HepG2 (cell line): Measurements from ENCODE around the gene C10orf90. TPM values are rescaled to one million over a fixed set of nuclear protein-coding genes. Genes with fewer than 3 reads are reported as not detected.

Experiments used
- ATAC-seq: fragments of 200-7000 bp; cut with Tn5 transposase; 3 replicates; pipeline ENCODE4 v1.9.1; 2020; ENCODE audit warnings: mild to moderate bottlenecking, moderate library complexity
- BruUV-seq: library from RNA; stranded (reverse); fragments of 400-500 nt; replicated peaks from 2 replicates; lab custom pipeline; 2021; lab: Mats Ljungman, UMichigan
- CTCF ChIA-PET: fragments of 300-600 bp; formaldehyde crosslinking; extraction: SDS; loops from one replicate; lab custom pipeline; 2021; ENCODE audit warnings: low total read pairs, inconsistent platforms, low intra/inter-chr PET ratio; lab: Yijun Ruan, JAX
- POLR2A ChIA-PET: fragments of 350-600 bp; sonication (Branson Sonifier 250); formaldehyde crosslinking; loops from one replicate; lab custom pipeline; 2020; ENCODE audit warnings: antibody characterized with exemption, inconsistent platforms; lab: Yijun Ruan, JAX
- DNase-seq: peaks from one replicate; pipeline ENCODE4 v3.0.0-alpha.2; 2015; ENCODE audit warnings: low spot score
- FAIRE-seq: peaks from 3 replicates; lab custom pipeline; 2011; peaks lifted over from hg19 to GRCh38; lab: Jason Lieb, UNC
- H2AFZ ChIP-seq: one replicate; pipeline ENCODE4 v1.6.1; 2011; ENCODE audit warnings: low read length, inconsistent platforms
- H3K27ac ChIP-seq: fragments of 300-600 bp; 3 replicates; pipeline ENCODE4 v1.8.0; 2011; ENCODE audit warnings: mixed run types, mild to moderate bottlenecking, mixed read lengths, low read length, inconsistent platforms; ENCODE audit not compliant: insufficient read depth; ENCODE audit errors: extremely low read length
- H3K27me3 ChIP-seq, 2 experiments: fragments of 200-600 bp in 1 of 2; 2 replicates in 1 of 2; 3 replicates in 1 of 2; pipeline versions ENCODE4 v1.6.0 to v1.8.0; 2011; ENCODE audit warnings: low read length in 2 of 2, mild to moderate bottlenecking in 2 of 2, moderate library complexity in 2 of 2, inconsistent platforms in 1 of 2; ENCODE audit not compliant: insufficient read depth in 2 of 2, control insufficient read depth in 1 of 2
- H3K36me3 ChIP-seq, 2 experiments: fragments of 200-600 bp in 1 of 2; replicated peaks in 1 of 2; 2 replicates in 1 of 2; 3 replicates in 1 of 2; pipeline versions ENCODE4 v1.5.1 to v1.8.0; 2011; ENCODE audit warnings: low read length in 2 of 2, inconsistent platforms in 1 of 2; ENCODE audit not compliant: insufficient read depth in 2 of 2, control insufficient read depth in 1 of 2
- H3K4me1 ChIP-seq: 2 replicates; pipeline ENCODE4 v1.5.1; 2012; ENCODE audit warnings: low read length, inconsistent platforms; ENCODE audit not compliant: insufficient read depth
- H3K4me2 ChIP-seq: 2 replicates; pipeline ENCODE4 v1.6.0; 2011; ENCODE audit warnings: low read depth, low read length, inconsistent platforms
- H3K4me3 ChIP-seq, 3 experiments: fragments of 200-600 bp in 1 of 3; sonication (generic), shearing (Covaris generic) in 1 of 3; replicated peaks in 1 of 3; 2 replicates each; pipeline ENCODE4 v1.5.1; 2011 to 2016; ENCODE audit warnings: low read length in 3 of 3, inconsistent platforms in 2 of 3, low read depth in 2 of 3, mild to moderate bottlenecking in 2 of 3, control low read depth in 1 of 3, mixed read lengths in 1 of 3; ENCODE audit not compliant: insufficient read depth in 1 of 3
- H3K79me2 ChIP-seq: one replicate; pipeline ENCODE4 v1.6.1; 2011; ENCODE audit warnings: low read length, inconsistent platforms; ENCODE audit not compliant: insufficient read depth
- H3K9ac ChIP-seq: 2 replicates; pipeline ENCODE4 v1.6.0; 2011; ENCODE audit warnings: mild to moderate bottlenecking, low read depth, low read length, inconsistent platforms; ENCODE audit not compliant: insufficient read depth
- H3K9me3 ChIP-seq: 2 replicates; pipeline ENCODE4 v1.5.1; 2012; ENCODE audit warnings: mild to moderate bottlenecking, low read length
- H4K20me1 ChIP-seq: 2 replicates; pipeline ENCODE4 v1.6.0; 2011; ENCODE audit warnings: inconsistent platforms, mild to moderate bottlenecking, low read length, moderate library complexity; ENCODE audit not compliant: insufficient read depth
- ATF7 ChIP-seq, 2 experiments: fragments of 450-650 bp in 1 of 2; sonication (generic) in 1 of 2; formaldehyde crosslinking in 1 of 2; IDR thresholded peaks; 2 replicates each; pipeline versions ENCODE4 v1.4.0 to v1.6.1; 2016 to 2020; ENCODE audit warnings: antibody characterized with exemption in 1 of 2, mild to moderate bottlenecking in 1 of 2, missing genetic modification reagents in 1 of 2
- EEA1 ChIP-seq: sonication (generic); formaldehyde crosslinking; IDR thresholded peaks from 2 replicates; pipeline ENCODE4 v1.5.1; 2020; ENCODE audit warnings: mild to moderate bottlenecking, missing genetic modification reagents, borderline replicate concordance
- EZH2 ChIP-seq: conservative IDR thresholded peaks from 2 replicates; pipeline ENCODE4 v1.6.1; 2012; ENCODE audit warnings: mild to moderate bottlenecking, low read depth, low read length, moderate library complexity
- JUNB ChIP-seq: sonication (generic); formaldehyde crosslinking; IDR thresholded peaks from 2 replicates; pipeline ENCODE4 v1.8.0; 2022; ENCODE audit warnings: missing genetic modification reagents, mild to moderate bottlenecking, borderline replicate concordance
- KLF12 ChIP-seq: sonication (generic); formaldehyde crosslinking; IDR thresholded peaks from 2 replicates; pipeline ENCODE4 v1.4.0; 2020; ENCODE audit warnings: missing genetic modification reagents, borderline replicate concordance
- PPARG ChIP-seq: conservative IDR thresholded peaks from 2 replicates; pipeline ENCODE4 v1.6.1; 2016; ENCODE audit warnings: missing biosample characterization, missing genetic modification reagents
- ZNF781 ChIP-seq: sonication (generic); formaldehyde crosslinking; IDR thresholded peaks from 2 replicates; pipeline ENCODE4 v1.5.1; 2020; ENCODE audit warnings: borderline replicate concordance, mild to moderate bottlenecking, missing genetic modification reagents; ENCODE audit errors: not compliant biosample characterization
- WGBS: methylation state at CpG from one replicate; pipeline ENCODE4 v1.1.6; 2017; ENCODE audit warnings: low lambda C conversion rate; 5-methylcytosine and 5-hydroxymethylcytosine counted together
- in situ Hi-C: cut with HindIII; loops from 2 replicates; pipeline ENCODE4 v1.10.0; 2017; ENCODE audit warnings: low pct_unique_long_range_greater_than_20kb; ENCODE audit not compliant: extremely low pct_ligation_motif_present
- intact Hi-C: fragments of 100-400 bp; cut with micrococcal nuclease; formaldehyde crosslinking; loops from one replicate; pipeline ENCODE4 v1.10.0; 2022; ENCODE audit not compliant: unreplicated experiment
- polyA plus RNA-seq, 8 experiments: library from polyadenylated mRNA; depleted of rRNA in 3 of 8; stranded (reverse) in 7 of 8; unstranded in 1 of 8; fragments of >200 nt; fragmentation: Illumina TruSeq in 4 of 8; extraction: Trizol in 4 of 8; gene quantifications; 2 replicates each; pipeline versions ENCODE4 v1.2.1 to v1.2.3, GENCODE V29; 2011 to 2016; ENCODE audit warnings: low read depth in 4 of 8, missing spikeins in 1 of 8, mixed read lengths in 1 of 8; ENCODE audit not compliant: insufficient read depth in 1 of 8
- total RNA-seq, 5 experiments: library from RNA; depleted of rRNA; stranded (reverse); fragments of >200 nt; fragmentation: Illumina TruSeq; extraction: Trizol; gene quantifications; 2 replicates each; pipeline ENCODE4 v1.2.3, GENCODE V29; 2016; ENCODE audit warnings: low read depth in 1 of 5
- TF ChIP-seq, protein P1 (sequence below), 2 experiments: IDR thresholded peaks; 2 replicates each; pipeline ENCODE4 v1.6.1; 2011 to 2012; ENCODE audit warnings: low read length in 2 of 2, borderline replicate concordance in 1 of 2, low read depth in 1 of 2, mild to moderate bottlenecking in 1 of 2, moderate library complexity in 1 of 2
- TF ChIP-seq, protein P2 (sequence below): IDR thresholded peaks from 2 replicates; pipeline ENCODE4 v1.6.1; 2016; ENCODE audit warnings: low read depth

Gene C10orf90
- total and polyA plus RNA-seq, 2 of the 13 experiments (the other 11 are each of a cell fraction or from before 2014, with no cell fraction given), result not detected

DNA sequence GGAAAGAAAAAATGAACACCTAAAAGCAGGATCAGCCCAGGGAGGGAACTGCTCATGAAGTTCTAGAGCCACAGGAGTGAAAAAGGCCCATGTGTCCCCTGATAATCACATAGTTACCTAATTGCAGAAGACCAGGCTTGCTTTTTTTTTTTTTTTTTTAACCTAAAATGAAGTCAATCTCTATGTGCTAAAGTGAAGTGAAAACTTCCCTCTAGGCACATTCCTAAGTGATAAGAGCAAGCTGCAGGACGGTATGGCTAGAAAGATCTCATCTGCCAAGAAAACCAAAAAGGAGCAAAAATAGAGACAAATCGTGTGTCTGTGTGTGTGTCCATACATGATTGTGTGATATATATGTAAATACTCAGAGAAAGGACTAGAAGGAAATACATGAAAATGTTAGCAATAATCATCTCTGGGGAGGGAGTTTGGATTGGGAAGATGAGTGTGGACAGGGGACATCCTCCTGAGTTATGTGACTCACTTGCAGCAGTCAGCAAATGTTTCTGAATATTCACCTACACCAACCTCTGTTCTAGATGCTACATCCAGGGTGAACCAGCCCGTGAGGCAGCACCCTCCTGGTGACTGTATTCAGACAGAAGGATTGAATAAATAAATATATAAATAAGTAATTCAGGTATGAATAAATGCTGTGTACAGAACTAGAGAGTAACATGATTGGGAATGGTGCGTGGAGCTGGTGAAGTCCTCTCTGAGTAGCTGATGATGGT, 76.4 kb downstream of the C10orf90 start:
- 14% methylated on average over 4 of the region's 4 CpGs for WGBS
- Histone ChIP-seq H3K4me2 (no peak overlapping the region), H3K79me2 (no peaks in the 10 kb centered on the region), H4K20me1 (no peaks in the 10 kb centered on the region), H3K9ac (no peak overlapping the region), H3K36me3 (no peaks in the 10 kb centered on the region), H2AFZ (no peak overlapping the region), H3K4me3 (no peak overlapping the region), H3K4me1 (no peaks in the 10 kb centered on the region), H3K9me3 (no peaks in the 10 kb centered on the region), H3K27me3 (no peaks in the 10 kb centered on the region), H3K27ac (no peak overlapping the region)
- in situ Hi-C loops (no loop called here), intact Hi-C loops (no loop called here)
- no TSS peak for BruUV-seq
- FAIRE-seq (no peak), DNase-seq (no peak), ATAC-seq (no peak)
- CTCF ChIA-PET, result no interaction called here
- POLR2A ChIA-PET, result no interaction called here
- TF ChIP-seq, protein P1, sequence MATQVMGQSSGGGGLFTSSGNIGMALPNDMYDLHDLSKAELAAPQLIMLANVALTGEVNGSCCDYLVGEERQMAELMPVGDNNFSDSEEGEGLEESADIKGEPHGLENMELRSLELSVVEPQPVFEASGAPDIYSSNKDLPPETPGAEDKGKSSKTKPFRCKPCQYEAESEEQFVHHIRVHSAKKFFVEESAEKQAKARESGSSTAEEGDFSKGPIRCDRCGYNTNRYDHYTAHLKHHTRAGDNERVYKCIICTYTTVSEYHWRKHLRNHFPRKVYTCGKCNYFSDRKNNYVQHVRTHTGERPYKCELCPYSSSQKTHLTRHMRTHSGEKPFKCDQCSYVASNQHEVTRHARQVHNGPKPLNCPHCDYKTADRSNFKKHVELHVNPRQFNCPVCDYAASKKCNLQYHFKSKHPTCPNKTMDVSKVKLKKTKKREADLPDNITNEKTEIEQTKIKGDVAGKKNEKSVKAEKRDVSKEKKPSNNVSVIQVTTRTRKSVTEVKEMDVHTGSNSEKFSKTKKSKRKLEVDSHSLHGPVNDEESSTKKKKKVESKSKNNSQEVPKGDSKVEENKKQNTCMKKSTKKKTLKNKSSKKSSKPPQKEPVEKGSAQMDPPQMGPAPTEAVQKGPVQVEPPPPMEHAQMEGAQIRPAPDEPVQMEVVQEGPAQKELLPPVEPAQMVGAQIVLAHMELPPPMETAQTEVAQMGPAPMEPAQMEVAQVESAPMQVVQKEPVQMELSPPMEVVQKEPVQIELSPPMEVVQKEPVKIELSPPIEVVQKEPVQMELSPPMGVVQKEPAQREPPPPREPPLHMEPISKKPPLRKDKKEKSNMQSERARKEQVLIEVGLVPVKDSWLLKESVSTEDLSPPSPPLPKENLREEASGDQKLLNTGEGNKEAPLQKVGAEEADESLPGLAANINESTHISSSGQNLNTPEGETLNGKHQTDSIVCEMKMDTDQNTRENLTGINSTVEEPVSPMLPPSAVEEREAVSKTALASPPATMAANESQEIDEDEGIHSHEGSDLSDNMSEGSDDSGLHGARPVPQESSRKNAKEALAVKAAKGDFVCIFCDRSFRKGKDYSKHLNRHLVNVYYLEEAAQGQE (IDR thresholded peaks at IDR 0.05; ENCODE audit: borderline replicate concordance in 1 of 2, low read depth in 1 of 2, low read length in 2 of 2), result no peak
- no peak for TF ChIP-seq EEA1 (CRISPR knock-in tag)
- TF ChIP-seq KLF12 (CRISPR knock-in tag), result no peak
- TF ChIP-seq EZH2, result no peak
- no peak for TF ChIP-seq PPARG (CRISPR knock-in tag)
- TF ChIP-seq ZNF781 (CRISPR knock-in tag), result no peak
- TF ChIP-seq, protein P2, sequence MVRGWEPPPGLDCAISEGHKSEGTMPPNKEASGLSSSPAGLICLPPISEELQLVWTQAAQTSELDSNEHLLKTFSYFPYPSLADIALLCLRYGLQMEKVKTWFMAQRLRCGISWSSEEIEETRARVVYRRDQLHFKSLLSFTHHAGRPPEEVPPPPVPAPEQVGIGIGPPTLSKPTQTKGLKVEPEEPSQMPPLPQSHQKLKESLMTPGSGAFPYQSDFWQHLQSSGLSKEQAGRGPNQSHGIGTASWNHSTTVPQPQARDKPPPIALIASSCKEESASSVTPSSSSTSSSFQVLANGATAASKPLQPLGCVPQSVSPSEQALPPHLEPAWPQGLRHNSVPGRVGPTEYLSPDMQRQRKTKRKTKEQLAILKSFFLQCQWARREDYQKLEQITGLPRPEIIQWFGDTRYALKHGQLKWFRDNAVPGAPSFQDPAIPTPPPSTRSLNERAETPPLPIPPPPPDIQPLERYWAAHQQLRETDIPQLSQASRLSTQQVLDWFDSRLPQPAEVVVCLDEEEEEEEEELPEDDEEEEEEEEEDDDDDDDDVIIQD (CRISPR knock-in tag), result no peak
- no peak for TF ChIP-seq ATF7 (IDR thresholded peaks at IDR 0.05)
- TF ChIP-seq ATF7 (CRISPR knock-in tag; IDR thresholded peaks at IDR 0.05), result no peak
- no peak for TF ChIP-seq JUNB
